H9 (cell line): Measurements from ENCODE around the gene BEND5. TPM values are rescaled to one million over a fixed set of nuclear protein-coding genes. Genes with fewer than 3 reads are reported as not detected.

Source experiments
- DNase-seq: peaks from one replicate; pipeline ENCODE4 v3.0.0-alpha.2; 2017
- H2AFZ ChIP-seq: one replicate; pipeline ENCODE4 v1.6.1; 2013; ENCODE audit warnings: mild to moderate bottlenecking, low read length, control low read depth, moderate library complexity
- H2AK5ac ChIP-seq: 2 replicates; pipeline ENCODE4 v1.6.1; 2013; ENCODE audit warnings: low read length, control low read depth, mixed read lengths; ENCODE audit not compliant: insufficient read length
- H2BK120ac ChIP-seq: one replicate; pipeline ENCODE4 v1.6.1; 2013; ENCODE audit warnings: low read depth, mild to moderate bottlenecking, low read length, control low read depth, inconsistent platforms; ENCODE audit not compliant: poor library complexity, severe bottlenecking
- H2BK12ac ChIP-seq: 2 replicates; pipeline ENCODE4 v1.6.1; 2013; ENCODE audit warnings: low read length, control low read depth, mixed read lengths, low read depth; ENCODE audit not compliant: insufficient read length
- H2BK15ac ChIP-seq: 2 replicates; pipeline ENCODE4 v1.6.1; 2013; ENCODE audit warnings: low read depth, low read length, control low read depth
- H2BK20ac ChIP-seq: one replicate; pipeline ENCODE4 v1.6.1; 2013; ENCODE audit warnings: low read depth, mild to moderate bottlenecking, low read length, control low read depth, inconsistent platforms; ENCODE audit not compliant: poor library complexity, severe bottlenecking
- H2BK5ac ChIP-seq: 2 replicates; pipeline ENCODE4 v1.6.1; 2013; ENCODE audit warnings: low read length, control low read depth, mixed read lengths; ENCODE audit not compliant: insufficient read length
- H3K14ac ChIP-seq: 2 replicates; pipeline ENCODE4 v1.6.1; 2013; ENCODE audit warnings: low read length, control low read depth; ENCODE audit not compliant: insufficient read depth
- H3K18ac ChIP-seq: 2 replicates; pipeline ENCODE4 v1.6.1; 2013; ENCODE audit warnings: low read depth, mild to moderate bottlenecking, mixed read lengths, low read length, control low read depth; ENCODE audit not compliant: insufficient read length
- H3K23ac ChIP-seq: 2 replicates; pipeline ENCODE4 v1.6.1; 2013; ENCODE audit warnings: low read length, control low read depth, mixed read lengths, low read depth; ENCODE audit not compliant: insufficient read length
- H3K23me2 ChIP-seq: 2 replicates; pipeline ENCODE4 v1.6.1; 2013; ENCODE audit warnings: low read depth, mild to moderate bottlenecking, mixed read lengths, low read length, control low read depth; ENCODE audit not compliant: insufficient read length, poor library complexity, severe bottlenecking
- H3K27ac ChIP-seq: 2 replicates; pipeline ENCODE4 v1.5.1; 2013; ENCODE audit warnings: low read length, control low read depth, mixed read lengths, low read depth; ENCODE audit not compliant: insufficient read length
- H3K27me3 ChIP-seq: 2 replicates; pipeline ENCODE4 v1.6.1; 2013; ENCODE audit warnings: low read length, control low read depth, inconsistent platforms; ENCODE audit not compliant: insufficient read depth
- H3K4ac ChIP-seq: 2 replicates; pipeline ENCODE4 v1.6.1; 2013; ENCODE audit warnings: low read depth, mild to moderate bottlenecking, control low read depth, inconsistent platforms, low read length, moderate library complexity
- H3K4me1 ChIP-seq: 2 replicates; pipeline ENCODE4 v1.6.1; 2013; ENCODE audit warnings: low read length, control low read depth, inconsistent platforms; ENCODE audit not compliant: insufficient read depth
- H3K4me2 ChIP-seq: 2 replicates; pipeline ENCODE4 v1.6.1; 2013; ENCODE audit warnings: low read length, control low read depth, mixed read lengths; ENCODE audit not compliant: insufficient read length, insufficient read depth
- H3K56ac ChIP-seq: 2 replicates; pipeline ENCODE4 v1.6.1; 2013; ENCODE audit warnings: low read depth, mild to moderate bottlenecking, mixed read lengths, low read length, control low read depth; ENCODE audit not compliant: insufficient read length
- H3K79me1 ChIP-seq: 2 replicates; pipeline ENCODE4 v1.6.1; 2013; ENCODE audit warnings: low read depth, mild to moderate bottlenecking, moderate library complexity, low read length, control low read depth, inconsistent platforms; ENCODE audit not compliant: insufficient read depth, poor library complexity, severe bottlenecking
- H3K79me2 ChIP-seq: 2 replicates; pipeline ENCODE4 v1.6.1; 2013; ENCODE audit warnings: low read length, control low read depth, inconsistent platforms; ENCODE audit not compliant: insufficient read depth
- H3K9ac ChIP-seq: 2 replicates; pipeline ENCODE4 v1.6.1; 2013; ENCODE audit warnings: low read length, control low read depth, mixed read lengths; ENCODE audit not compliant: insufficient read length; ENCODE audit errors: extremely low read depth
- H3K9me3 ChIP-seq: one replicate; pipeline ENCODE4 v1.6.1; 2013; ENCODE audit warnings: low read depth, low read length, inconsistent platforms; ENCODE audit not compliant: control insufficient read depth
- H3T11ph ChIP-seq: one replicate; pipeline ENCODE4 v1.6.1; 2013; ENCODE audit warnings: mild to moderate bottlenecking, low read length, control low read depth, inconsistent platforms
- H4K20me1 ChIP-seq: one replicate; pipeline ENCODE4 v1.6.1; 2013; ENCODE audit not compliant: control insufficient read depth, insufficient read length, insufficient read depth
- H4K5ac ChIP-seq: 2 replicates; pipeline ENCODE4 v1.6.1; 2013; ENCODE audit warnings: low read depth, mild to moderate bottlenecking, mixed read lengths, low read length, control low read depth; ENCODE audit not compliant: insufficient read length
- H4K8ac ChIP-seq: replicated peaks from 2 replicates; pipeline ENCODE4 v1.6.1; 2013; ENCODE audit warnings: low read length, control low read depth, mixed read lengths, low read depth; ENCODE audit not compliant: insufficient read length
- H4K91ac ChIP-seq: 2 replicates; pipeline ENCODE4 v1.6.1; 2013; ENCODE audit warnings: low read depth, mild to moderate bottlenecking, moderate library complexity, mixed read lengths, low read length, control low read depth; ENCODE audit not compliant: insufficient read length
- H3K27ac Mint-ChIP-seq, 3 experiments: 2 replicates in 2 of 3; 3 replicates in 1 of 3; pipeline ENCODE4 v1.8.0; 2020 to 2021; ENCODE audit warnings: mixed read lengths in 3 of 3, mild to moderate bottlenecking in 1 of 3, moderate library complexity in 1 of 3
- H3K27me3 Mint-ChIP-seq: 2 replicates; pipeline ENCODE4 v1.8.0; 2021; ENCODE audit warnings: low read depth, mild to moderate bottlenecking, moderate library complexity, mixed read lengths
- H3K36me3 Mint-ChIP-seq, 3 experiments: 2 replicates in 2 of 3; 3 replicates in 1 of 3; pipeline ENCODE4 v1.8.0; 2020 to 2021; ENCODE audit warnings: low read depth in 3 of 3, mixed read lengths in 3 of 3; ENCODE audit not compliant: insufficient read depth in 1 of 3
- H3K4me1 Mint-ChIP-seq, 2 experiments: 2 replicates each; pipeline ENCODE4 v1.8.0; 2020; ENCODE audit warnings: mixed read lengths in 2 of 2
- H3K4me3 Mint-ChIP-seq, 2 experiments: 2 replicates in 1 of 2; 3 replicates in 1 of 2; pipeline ENCODE4 v1.8.0; 2020 to 2021; ENCODE audit warnings: mild to moderate bottlenecking in 2 of 2, mixed read lengths in 2 of 2, moderate library complexity in 1 of 2
- H3K9me3 Mint-ChIP-seq, 2 experiments: 2 replicates in 1 of 2; 3 replicates in 1 of 2; pipeline ENCODE4 v1.8.0; 2020; ENCODE audit warnings: mild to moderate bottlenecking in 2 of 2, mixed read lengths in 2 of 2, moderate library complexity in 1 of 2
- CTCF ChIP-seq: fragments of 200-600 bp; sonication (generic); conservative IDR thresholded peaks from 3 replicates; pipeline ENCODE4 v1.8.0; 2021; ENCODE audit warnings: antibody characterized with exemption, mild to moderate bottlenecking
- WGBS: extraction: QIAGEN DNeasy Blood & Tissue Kit; methylation state at CpG from one replicate; pipeline ENCODE4 v1.1.7; 2013; ENCODE audit warnings: missing lambda C conversion rate, low lambda C conversion rate, mixed read lengths; ENCODE audit not compliant: insufficient read length; ENCODE audit errors: extremely low coverage; 5-methylcytosine and 5-hydroxymethylcytosine counted together
- total RNA-seq: library from RNA; stranded (reverse); gene quantifications from 2 replicates; pipeline ENCODE4 v1.2.1, GENCODE V29; 2021

The BEND5 gene
- total RNA-seq, 1 experiment from 2014 or later = 4.8 TPM

- no peak overlapping the region for H2BK15ac ChIP-seq
- H3K79me1 ChIP-seq = no peaks in the 10 kb centered on the region
- TF ChIP-seq CTCF = no peak
- no peaks in the 10 kb centered on the region for H3K4me1 ChIP-seq
- no peak overlapping the region for H2BK20ac ChIP-seq
- H3K79me2 ChIP-seq = no peaks in the 10 kb centered on the region
- H3K36me3 Mint-ChIP-seq = peaks cover 0 to 16% (median 14%) of the 10 kb centered on the region in 3 experiments; a peak in 5 of 7 replicates
- H2AK5ac ChIP-seq = no peak overlapping the region
- no peak overlapping the region for H2AFZ ChIP-seq
- no CpG with 5 or more reads among the region's 1 CpG for WGBS
- H3K27ac ChIP-seq = no peak overlapping the region
- H4K8ac ChIP-seq = no peak overlapping the region
- H3K4ac ChIP-seq = no peak overlapping the region
- H3K18ac ChIP-seq = no peak overlapping the region
- H3K9ac ChIP-seq = no peak overlapping the region
- no peaks in the 10 kb centered on the region for H4K20me1 ChIP-seq
- H3K27me3 Mint-ChIP-seq = no peaks in the 10 kb centered on the region; the same call in 1 of the 2 replicates
- no peak overlapping the region for H2BK12ac ChIP-seq
- no peak overlapping the region for H3T11ph ChIP-seq
- no peak overlapping the region for H2BK5ac ChIP-seq
- H3K56ac ChIP-seq = no peak overlapping the region
- no peak overlapping the region for H3K4me2 ChIP-seq
- H3K4me3 Mint-ChIP-seq = no peak overlapping the region
- H3K9me3 Mint-ChIP-seq = no peaks in the 10 kb centered on the region
- H3K23ac ChIP-seq = no peak overlapping the region
- H3K4me1 Mint-ChIP-seq = peaks cover 0 to 12% of the 10 kb centered on the region in 2 experiments; a peak in 3 of 4 replicates
- no peaks in the 10 kb centered on the region for H3K27me3 ChIP-seq
- H3K9me3 ChIP-seq = no peaks in the 10 kb centered on the region
- no peak for DNase-seq
- no peak overlapping the region for H3K14ac ChIP-seq
- no peaks in the 10 kb centered on the region for H3K23me2 ChIP-seq
- no peak overlapping the region for H3K27ac Mint-ChIP-seq
- no peak overlapping the region for H4K91ac ChIP-seq
- no peak overlapping the region for H2BK120ac ChIP-seq
- no peak overlapping the region for H4K5ac ChIP-seq
Observed at GRCh38 chr1:48750109-48750508, 26.6 kb downstream of the BEND5 start.
